Measurements from ENCODE around the gene PARD3.

DNA sequence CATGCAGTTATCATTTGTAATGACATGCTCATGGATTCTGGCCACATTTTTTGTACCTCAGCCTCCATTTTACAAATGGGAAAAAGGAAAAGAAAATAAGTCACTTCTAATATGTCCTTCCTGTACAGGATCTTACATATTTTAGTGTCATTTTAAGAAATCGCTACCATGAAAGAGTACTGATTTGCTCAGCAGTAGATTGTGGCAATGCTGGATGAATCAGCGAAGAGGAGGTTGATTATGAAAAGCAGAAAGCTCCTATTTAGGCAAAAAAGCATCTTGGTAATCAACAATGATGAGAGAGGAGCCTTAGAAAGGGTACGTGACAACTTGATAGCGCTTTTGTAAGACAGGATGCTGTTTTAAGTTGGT, 522.9 kb downstream of the PARD3 start:
- TF ChIP-seq POLR2A (IDR thresholded peaks at IDR 0.05; ENCODE audit: low read depth): no peak
- TF ChIP-seq, protein P1, sequence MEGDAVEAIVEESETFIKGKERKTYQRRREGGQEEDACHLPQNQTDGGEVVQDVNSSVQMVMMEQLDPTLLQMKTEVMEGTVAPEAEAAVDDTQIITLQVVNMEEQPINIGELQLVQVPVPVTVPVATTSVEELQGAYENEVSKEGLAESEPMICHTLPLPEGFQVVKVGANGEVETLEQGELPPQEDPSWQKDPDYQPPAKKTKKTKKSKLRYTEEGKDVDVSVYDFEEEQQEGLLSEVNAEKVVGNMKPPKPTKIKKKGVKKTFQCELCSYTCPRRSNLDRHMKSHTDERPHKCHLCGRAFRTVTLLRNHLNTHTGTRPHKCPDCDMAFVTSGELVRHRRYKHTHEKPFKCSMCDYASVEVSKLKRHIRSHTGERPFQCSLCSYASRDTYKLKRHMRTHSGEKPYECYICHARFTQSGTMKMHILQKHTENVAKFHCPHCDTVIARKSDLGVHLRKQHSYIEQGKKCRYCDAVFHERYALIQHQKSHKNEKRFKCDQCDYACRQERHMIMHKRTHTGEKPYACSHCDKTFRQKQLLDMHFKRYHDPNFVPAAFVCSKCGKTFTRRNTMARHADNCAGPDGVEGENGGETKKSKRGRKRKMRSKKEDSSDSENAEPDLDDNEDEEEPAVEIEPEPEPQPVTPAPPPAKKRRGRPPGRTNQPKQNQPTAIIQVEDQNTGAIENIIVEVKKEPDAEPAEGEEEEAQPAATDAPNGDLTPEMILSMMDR (IDR thresholded peaks at IDR 0.05): no peak
- TF ChIP-seq EP300 (IDR thresholded peaks at IDR 0.05): no peak
- no peak for TF ChIP-seq POLR2AphosphoS5 (IDR thresholded peaks at IDR 0.05)
